Measurements from ENCODE around the gene SH2D4B. TPM values are rescaled to one million over a fixed set of nuclear protein-coding genes. Genes with fewer than 3 reads are reported as not detected.

SH2D4B gene
- total and polyA plus RNA-seq, 2 of the 13 experiments (the other 11 are each of a cell fraction or from before 2014, with no cell fraction given), result not detected

DNA sequence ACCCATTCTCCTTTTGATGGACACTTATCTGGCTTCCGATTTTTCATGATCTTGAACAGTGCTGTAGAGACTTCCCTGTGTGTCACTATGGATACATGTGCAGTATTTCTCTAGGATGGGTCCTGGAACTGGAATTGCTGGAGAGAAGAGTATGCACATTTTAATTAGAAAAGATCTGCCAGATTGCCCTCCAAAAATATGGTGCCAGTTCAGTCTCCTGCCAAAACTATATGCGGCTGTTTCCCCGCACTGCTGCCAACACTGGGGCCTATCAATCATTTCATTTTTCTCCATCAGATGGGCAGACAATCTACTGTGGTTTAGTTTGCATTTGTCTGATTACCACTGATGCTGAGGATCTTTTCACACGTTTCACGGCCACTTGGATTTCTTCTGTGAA lies 105.0 kb downstream of the SH2D4B start:
- Histone ChIP-seq H3K9me3 (ENCODE audit: low read length) (no peaks in the 10 kb centered on the region), H3K4me3 (replicated peaks in 1 of 3; ENCODE audit: insufficient read depth in 1 of 3, low read depth in 2 of 3, low read length in 3 of 3) (no peak overlapping the region), H4K20me1 (ENCODE audit: insufficient read depth, low read length) (no peaks in the 10 kb centered on the region), H3K27ac (ENCODE audit: extremely low read length, insufficient read depth, low read length) (no peak overlapping the region), H3K4me1 (ENCODE audit: insufficient read depth, low read length) (peaks cover 10% of the 10 kb centered on the region), H3K27me3 (ENCODE audit: control insufficient read depth in 1 of 2, insufficient read depth in 2 of 2, low read length in 2 of 2) (no peaks in the 10 kb centered on the region; a peak in 1 of 5 replicates), H2AFZ (ENCODE audit: low read length) (no peak overlapping the region), H3K9ac (ENCODE audit: insufficient read depth, low read depth, low read length) (no peak overlapping the region), H3K79me2 (ENCODE audit: insufficient read depth, low read length) (no peaks in the 10 kb centered on the region), H3K36me3 (replicated peaks in 1 of 2; ENCODE audit: control insufficient read depth in 1 of 2, insufficient read depth in 2 of 2, low read length in 2 of 2) (no peaks in the 10 kb centered on the region), H3K4me2 (ENCODE audit: low read depth, low read length) (no peak overlapping the region)
- ChIA-PET POLR2A (no interaction called here), CTCF (ENCODE audit: low intra/inter-chr PET ratio, low total read pairs) (no interaction called here)
- FAIRE-seq (no peak), ATAC-seq (no peak), DNase-seq (ENCODE audit: low spot score) (no peak)
- no TSS peak for BruUV-seq (replicated peaks)
- in situ Hi-C loops (cut with HindIII; ENCODE audit: extremely low pct_ligation_motif_present, low pct_unique_long_range_greater_than_20kb), result no loop called here
- TF ChIP-seq, protein P1, sequence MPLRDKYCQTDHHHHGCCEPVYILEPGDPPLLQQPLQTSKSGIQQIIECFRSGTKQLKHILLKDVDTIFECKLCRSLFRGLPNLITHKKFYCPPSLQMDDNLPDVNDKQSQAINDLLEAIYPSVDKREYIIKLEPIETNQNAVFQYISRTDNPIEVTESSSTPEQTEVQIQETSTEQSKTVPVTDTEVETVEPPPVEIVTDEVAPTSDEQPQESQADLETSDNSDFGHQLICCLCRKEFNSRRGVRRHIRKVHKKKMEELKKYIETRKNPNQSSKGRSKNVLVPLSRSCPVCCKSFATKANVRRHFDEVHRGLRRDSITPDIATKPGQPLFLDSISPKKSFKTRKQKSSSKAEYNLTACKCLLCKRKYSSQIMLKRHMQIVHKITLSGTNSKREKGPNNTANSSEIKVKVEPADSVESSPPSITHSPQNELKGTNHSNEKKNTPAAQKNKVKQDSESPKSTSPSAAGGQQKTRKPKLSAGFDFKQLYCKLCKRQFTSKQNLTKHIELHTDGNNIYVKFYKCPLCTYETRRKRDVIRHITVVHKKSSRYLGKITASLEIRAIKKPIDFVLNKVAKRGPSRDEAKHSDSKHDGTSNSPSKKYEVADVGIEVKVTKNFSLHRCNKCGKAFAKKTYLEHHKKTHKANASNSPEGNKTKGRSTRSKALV (CRISPR knock-in tag; IDR thresholded peaks at IDR 0.05), result no peak
- intact Hi-C loops (cut with micrococcal nuclease; ENCODE audit: unreplicated experiment), result no loop called here
- WGBS (ENCODE audit: low lambda C conversion rate), result 52% methylated on average over 5 of the region's 5 CpGs

DNA sequence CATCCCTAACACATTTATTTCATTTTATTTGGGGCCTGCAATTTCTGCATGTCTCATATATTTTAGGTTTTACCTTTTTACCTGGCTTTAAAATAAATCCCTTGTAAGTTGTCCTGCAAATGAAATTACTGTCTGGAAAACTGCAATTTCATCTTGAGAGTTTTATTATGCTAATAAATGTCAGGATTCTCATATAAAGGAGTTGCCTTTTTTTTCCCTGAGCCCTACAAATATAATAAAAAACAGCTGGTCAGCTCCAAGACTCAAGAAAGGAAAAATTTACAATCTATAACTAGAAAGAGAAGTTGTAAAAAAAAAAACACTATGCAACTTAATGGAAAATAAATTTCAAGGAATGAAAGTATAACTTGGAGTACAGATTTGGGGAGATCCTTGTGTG lies 108.7 kb downstream of the SH2D4B start:
- Histone ChIP-seq H3K9me3 (ENCODE audit: low read length) (no peaks in the 10 kb centered on the region), H3K4me2 (ENCODE audit: low read depth, low read length) (no peak overlapping the region), H3K27me3 (ENCODE audit: control insufficient read depth in 1 of 2, insufficient read depth in 2 of 2, low read length in 2 of 2) (no peaks in the 10 kb centered on the region; a peak in 1 of 5 replicates), H3K79me2 (ENCODE audit: insufficient read depth, low read length) (no peaks in the 10 kb centered on the region), H3K9ac (ENCODE audit: insufficient read depth, low read depth, low read length) (no peak overlapping the region), H2AFZ (ENCODE audit: low read length) (no peak overlapping the region), H3K27ac (ENCODE audit: extremely low read length, insufficient read depth, low read length) (no peak overlapping the region), H3K36me3 (replicated peaks in 1 of 2; ENCODE audit: control insufficient read depth in 1 of 2, insufficient read depth in 2 of 2, low read length in 2 of 2) (no peaks in the 10 kb centered on the region), H3K4me3 (replicated peaks in 1 of 3; ENCODE audit: insufficient read depth in 1 of 3, low read depth in 2 of 3, low read length in 3 of 3) (no peak overlapping the region), H4K20me1 (ENCODE audit: insufficient read depth, low read length) (no peaks in the 10 kb centered on the region), H3K4me1 (ENCODE audit: insufficient read depth, low read length) (peaks cover 10% of the 10 kb centered on the region)
- no peak for ATAC-seq
- no TSS peak for BruUV-seq (replicated peaks)
- POLR2A ChIA-PET, result no interaction called here
- no peak for FAIRE-seq
- CTCF ChIA-PET (ENCODE audit: low intra/inter-chr PET ratio, low total read pairs), result no interaction called here
- no peak for DNase-seq (ENCODE audit: low spot score)
- in situ Hi-C loops (cut with HindIII; ENCODE audit: extremely low pct_ligation_motif_present, low pct_unique_long_range_greater_than_20kb), result no loop called here
- intact Hi-C loops (cut with micrococcal nuclease; ENCODE audit: unreplicated experiment), result no loop called here
- TF ChIP-seq ETV5 (CRISPR knock-in tag; IDR thresholded peaks at IDR 0.05; ENCODE audit: borderline replicate concordance), result no peak
- TF ChIP-seq RXRA (CRISPR knock-in tag; IDR thresholded peaks at IDR 0.05), result no peak
- TF ChIP-seq, protein P2, sequence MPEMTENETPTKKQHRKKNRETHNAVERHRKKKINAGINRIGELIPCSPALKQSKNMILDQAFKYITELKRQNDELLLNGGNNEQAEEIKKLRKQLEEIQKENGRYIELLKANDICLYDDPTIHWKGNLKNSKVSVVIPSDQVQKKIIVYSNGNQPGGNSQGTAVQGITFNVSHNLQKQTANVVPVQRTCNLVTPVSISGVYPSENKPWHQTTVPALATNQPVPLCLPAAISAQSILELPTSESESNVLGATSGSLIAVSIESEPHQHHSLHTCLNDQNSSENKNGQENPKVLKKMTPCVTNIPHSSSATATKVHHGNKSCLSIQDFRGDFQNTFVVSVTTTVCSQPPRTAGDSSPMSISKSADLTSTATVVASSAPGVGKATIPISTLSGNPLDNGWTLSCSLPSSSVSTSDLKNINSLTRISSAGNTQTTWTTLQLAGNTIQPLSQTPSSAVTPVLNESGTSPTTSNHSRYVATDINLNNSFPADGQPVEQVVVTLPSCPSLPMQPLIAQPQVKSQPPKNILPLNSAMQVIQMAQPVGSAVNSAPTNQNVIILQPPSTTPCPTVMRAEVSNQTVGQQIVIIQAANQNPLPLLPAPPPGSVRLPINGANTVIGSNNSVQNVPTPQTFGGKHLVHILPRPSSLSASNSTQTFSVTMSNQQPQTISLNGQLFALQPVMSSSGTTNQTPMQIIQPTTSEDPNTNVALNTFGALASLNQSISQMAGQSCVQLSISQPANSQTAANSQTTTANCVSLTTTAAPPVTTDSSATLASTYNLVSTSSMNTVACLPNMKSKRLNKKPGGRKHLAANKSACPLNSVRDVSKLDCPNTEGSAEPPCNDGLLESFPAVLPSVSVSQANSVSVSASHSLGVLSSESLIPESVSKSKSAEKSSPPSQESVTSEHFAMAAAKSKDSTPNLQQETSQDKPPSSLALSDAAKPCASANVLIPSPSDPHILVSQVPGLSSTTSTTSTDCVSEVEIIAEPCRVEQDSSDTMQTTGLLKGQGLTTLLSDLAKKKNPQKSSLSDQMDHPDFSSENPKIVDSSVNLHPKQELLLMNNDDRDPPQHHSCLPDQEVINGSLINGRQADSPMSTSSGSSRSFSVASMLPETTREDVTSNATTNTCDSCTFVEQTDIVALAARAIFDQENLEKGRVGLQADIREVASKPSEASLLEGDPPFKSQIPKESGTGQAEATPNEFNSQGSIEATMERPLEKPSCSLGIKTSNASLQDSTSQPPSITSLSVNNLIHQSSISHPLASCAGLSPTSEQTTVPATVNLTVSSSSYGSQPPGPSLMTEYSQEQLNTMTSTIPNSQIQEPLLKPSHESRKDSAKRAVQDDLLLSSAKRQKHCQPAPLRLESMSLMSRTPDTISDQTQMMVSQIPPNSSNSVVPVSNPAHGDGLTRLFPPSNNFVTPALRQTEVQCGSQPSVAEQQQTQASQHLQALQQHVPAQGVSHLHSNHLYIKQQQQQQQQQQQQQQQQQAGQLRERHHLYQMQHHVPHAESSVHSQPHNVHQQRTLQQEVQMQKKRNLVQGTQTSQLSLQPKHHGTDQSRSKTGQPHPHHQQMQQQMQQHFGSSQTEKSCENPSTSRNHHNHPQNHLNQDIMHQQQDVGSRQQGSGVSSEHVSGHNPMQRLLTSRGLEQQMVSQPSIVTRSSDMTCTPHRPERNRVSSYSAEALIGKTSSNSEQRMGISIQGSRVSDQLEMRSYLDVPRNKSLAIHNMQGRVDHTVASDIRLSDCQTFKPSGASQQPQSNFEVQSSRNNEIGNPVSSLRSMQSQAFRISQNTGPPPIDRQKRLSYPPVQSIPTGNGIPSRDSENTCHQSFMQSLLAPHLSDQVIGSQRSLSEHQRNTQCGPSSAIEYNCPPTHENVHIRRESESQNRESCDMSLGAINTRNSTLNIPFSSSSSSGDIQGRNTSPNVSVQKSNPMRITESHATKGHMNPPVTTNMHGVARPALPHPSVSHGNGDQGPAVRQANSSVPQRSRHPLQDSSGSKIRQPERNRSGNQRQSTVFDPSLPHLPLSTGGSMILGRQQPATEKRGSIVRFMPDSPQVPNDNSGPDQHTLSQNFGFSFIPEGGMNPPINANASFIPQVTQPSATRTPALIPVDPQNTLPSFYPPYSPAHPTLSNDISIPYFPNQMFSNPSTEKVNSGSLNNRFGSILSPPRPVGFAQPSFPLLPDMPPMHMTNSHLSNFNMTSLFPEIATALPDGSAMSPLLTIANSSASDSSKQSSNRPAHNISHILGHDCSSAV (CRISPR knock-in tag; IDR thresholded peaks at IDR 0.05; ENCODE audit: borderline replicate concordance), result no peak
- TF ChIP-seq SRSF9 (IDR thresholded peaks at IDR 0.05; ENCODE audit: borderline replicate concordance, insufficient read depth, low read depth, low read length, poor library complexity, severe bottlenecking), result no peak

All from HepG2 (cell line).